Measurements from ENCODE around the gene PCTP.

GRCh38 chr17:55746466-55746865 lies 4.4 kb upstream of the PCTP start:
- no peak for TF ChIP-seq CTCF (IDR thresholded peaks at IDR 0.05)
- no peak for TF ChIP-seq POLR2A (IDR thresholded peaks at IDR 0.05)
